ENCODE measurements around the gene PLEKHG4B.

- TF ChIP-seq CTCF (IDR thresholded peaks at IDR 0.05; ENCODE audit: low read depth, low read length, missing input control) (no peak), FOXA1 (IDR thresholded peaks at IDR 0.05) (no peak)
- TF ChIP-seq, protein P1, sequence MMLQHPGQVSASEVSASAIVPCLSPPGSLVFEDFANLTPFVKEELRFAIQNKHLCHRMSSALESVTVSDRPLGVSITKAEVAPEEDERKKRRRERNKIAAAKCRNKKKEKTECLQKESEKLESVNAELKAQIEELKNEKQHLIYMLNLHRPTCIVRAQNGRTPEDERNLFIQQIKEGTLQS (IDR thresholded peaks at IDR 0.05), result no peak
These were observed 61.3 kb downstream of the PLEKHG4B start for GRCh38 chr5:153256-153655.
